ENCODE results near the gene GALNT14. TPM values are rescaled to one million over a fixed set of nuclear protein-coding genes. Genes with fewer than 3 reads are reported as not detected.

The GALNT14 gene
- total and polyA plus RNA-seq, 10 of the 15 experiments (the other 5 are each of a cell fraction or from before 2014, with no cell fraction given): 3.7 to 17.8 (median 6.0) TPM

GRCh38 chr2:31011587-31011986 is 126.7 kb downstream of the GALNT14 start:
- 57% methylated on average over 6 of the region's 6 CpGs for WGBS (ENCODE audit: insufficient coverage, insufficient replicate concordance, low lambda C conversion rate, missing lambda C conversion rate)
- intact Hi-C loops (cut with micrococcal nuclease; ENCODE audit: unreplicated experiment): no loop called here
- H3K27ac ChIP-seq (ENCODE audit: control insufficient read depth, insufficient read depth): no peak overlapping the region
- no peaks in the 10 kb centered on the region for H3K9me3 ChIP-seq (replicated peaks; ENCODE audit: control insufficient read depth, insufficient read depth, low read length)
- H3K36me3 ChIP-seq (ENCODE audit: control insufficient read depth in 2 of 2, insufficient read depth in 2 of 2, low read length in 1 of 2): no peaks in the 10 kb centered on the region
- DNase-seq (ENCODE audit: low read depth, low spot score): no peak
- RAD21 ChIA-PET (ENCODE audit: unreplicated experiment): no interaction called here
- ATAC-seq: no peak
- SMC1A ChIA-PET (ENCODE audit: uncharacterized antibody, unreplicated experiment): interaction anchor here (1.1 kb wide), 1 partner anchor 122 kb away, joined by 3 read pairs; no protein-coding TSS in a partner anchor
- no peaks in the 10 kb centered on the region for H3K79me2 ChIP-seq (ENCODE audit: control insufficient read depth, insufficient read depth, low read length)
- FAIRE-seq: no peak
- H4K20me1 ChIP-seq (ENCODE audit: control insufficient read depth, insufficient read depth): no peaks in the 10 kb centered on the region
- H3K4me3 ChIP-seq: no peak overlapping the region
- H3K9ac ChIP-seq (ENCODE audit: control insufficient read depth, insufficient read depth, low read length): no peak overlapping the region
- in situ Hi-C loops (cut with MboI): no loop called here
- no peaks in the 10 kb centered on the region for H3K4me1 ChIP-seq (ENCODE audit: control insufficient read depth, insufficient read depth, low read length)
- no peak overlapping the region for H3K4me2 ChIP-seq (ENCODE audit: control insufficient read depth, insufficient read depth)
- no peaks in the 10 kb centered on the region for H3K27me3 ChIP-seq (replicated peaks in 1 of 2; ENCODE audit: control insufficient read depth in 2 of 2, insufficient read depth in 2 of 2, low read length in 1 of 2)
- no TSS peak for BruUV-seq (replicated peaks)
- CTCF ChIA-PET: no interaction called here
- POLR2A ChIA-PET: no interaction called here
- H2AFZ ChIP-seq (ENCODE audit: control insufficient read depth, low read depth, low read length): no peak overlapping the region
- TF ChIP-seq POLR2A (IDR thresholded peaks at IDR 0.05; ENCODE audit: low read depth, low read length) (no peak), EP300 (IDR thresholded peaks at IDR 0.05; ENCODE audit: borderline replicate concordance in 1 of 2, control insufficient read depth in 1 of 2, low read depth in 2 of 2, low read length in 2 of 2) (no peak), RAD21 (IDR thresholded peaks at IDR 0.05; ENCODE audit: insufficient read depth, low read depth, low read length) (no peak), TBL1XR1 (IDR thresholded peaks at IDR 0.05; ENCODE audit: low read depth, low read length) (no peak), CREM (IDR thresholded peaks at IDR 0.05; ENCODE audit: low read depth) (no peak), SMARCA5 (IDR thresholded peaks at IDR 0.05) (no peak), ZNF24 (IDR thresholded peaks at IDR 0.05) (no peak), BHLHE40 (IDR thresholded peaks at IDR 0.05; ENCODE audit: borderline replicate concordance in 1 of 2, low read depth in 2 of 2, low read length in 1 of 2) (no peak), NFYA (IDR thresholded peaks at IDR 0.05; ENCODE audit: borderline replicate concordance, low read depth, low read length) (no peak), MYC (IDR thresholded peaks at IDR 0.05; ENCODE audit: insufficient read depth, insufficient read length, insufficient replicate concordance, low read length, severe bottlenecking) (no peak), MXI1 (IDR thresholded peaks at IDR 0.05; ENCODE audit: low read depth, low read length) (no peak), NR2C2 (IDR thresholded peaks at IDR 0.05; ENCODE audit: borderline replicate concordance, control insufficient read depth, insufficient read length, low read depth) (no peak), NRF1 (conservative IDR thresholded peaks at IDR 0.05; ENCODE audit: low read depth, low read length) (no peak), ELK1 (IDR thresholded peaks at IDR 0.05; ENCODE audit: low read depth, low read length) (no peak), DPF2 (IDR thresholded peaks at IDR 0.05) (no peak), MLLT1 (IDR thresholded peaks at IDR 0.05) (no peak), RUNX3 (IDR thresholded peaks at IDR 0.05; ENCODE audit: low read length) (no peak), NBN (IDR thresholded peaks at IDR 0.05) (no peak)
